HG03108 (cell line): ENCODE measurements around the gene SPAG9.

Source experiments
- ATAC-seq: cut with Tn5 transposase; IDR thresholded peaks from one replicate; pipeline ENCODE4 v1.9.1; 2021; ENCODE audit warnings: moderate library complexity; ENCODE audit not compliant: unreplicated experiment

SPAG9 gene

GRCh38 chr17:51044976-51045375, 75.7 kb downstream of the SPAG9 start:
- no peak for ATAC-seq

DNA sequence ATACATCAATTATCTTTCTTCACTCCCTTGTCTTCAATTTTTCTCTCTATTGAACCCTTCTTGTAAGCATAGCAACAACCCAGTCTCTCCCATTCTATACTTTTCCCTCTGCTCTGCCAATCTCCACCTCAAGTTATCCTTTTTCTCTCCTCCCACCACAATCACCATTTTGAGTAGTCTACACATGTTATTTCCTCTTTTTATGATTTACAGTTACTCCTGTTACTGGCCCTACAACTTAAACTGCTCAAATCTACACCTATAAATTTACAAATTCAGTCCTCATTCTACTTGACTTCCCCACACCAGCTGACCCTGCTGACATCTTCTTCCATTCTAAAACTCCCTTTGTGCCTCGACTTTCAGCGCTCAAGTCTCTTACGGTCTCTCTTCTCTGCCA, 84.6 kb downstream of the SPAG9 start:
- no peak for ATAC-seq

- ATAC-seq, result no peak
Observed at GRCh38 chr17:51035431-51035830, 85.2 kb downstream of the SPAG9 start.

GRCh38 chr17:51034800-51035199, 85.9 kb downstream of the SPAG9 start:
- ATAC-seq, result no peak

DNA sequence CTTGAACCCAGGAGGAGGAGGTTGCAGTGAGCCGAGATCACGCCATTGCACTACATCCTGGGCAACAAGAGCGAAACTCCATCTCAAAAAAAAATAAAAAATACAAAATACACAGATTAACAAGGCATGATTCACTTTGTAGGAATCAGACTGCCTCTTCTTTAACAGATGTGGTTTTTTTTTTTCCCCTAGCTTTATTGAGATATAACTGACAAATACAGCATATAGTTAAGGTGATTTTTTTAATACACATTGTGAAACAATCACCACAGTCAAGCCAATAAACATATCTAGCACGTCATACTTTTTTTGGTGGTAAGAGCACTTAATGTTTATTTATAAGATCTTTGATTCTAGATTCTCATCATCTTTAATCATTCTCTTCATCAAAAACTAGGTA, 87.8 kb downstream of the SPAG9 start:
- no peak for ATAC-seq

- ATAC-seq, result no peak
Observed at GRCh38 chr17:51029568-51030463, 90.9 kb downstream of the SPAG9 start.

DNA sequence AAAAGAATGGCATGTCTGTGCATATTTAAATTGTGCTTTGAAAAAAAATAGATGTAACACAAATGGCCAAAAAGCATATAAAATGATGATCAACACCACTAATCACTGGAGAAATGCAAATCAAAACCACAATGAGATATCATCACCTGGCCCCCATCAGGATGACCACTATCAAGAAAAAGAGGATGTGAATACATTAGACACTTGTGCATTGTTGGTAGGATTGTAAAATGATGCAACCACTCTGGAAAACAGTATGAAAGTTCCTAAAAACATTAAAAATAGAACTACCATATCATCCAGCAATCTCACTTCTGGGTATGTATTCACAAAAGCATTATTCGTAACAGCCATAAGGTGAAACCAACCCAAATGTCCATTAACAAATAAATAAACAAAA, 91.5 kb downstream of the SPAG9 start:
- no peak for ATAC-seq

DNA sequence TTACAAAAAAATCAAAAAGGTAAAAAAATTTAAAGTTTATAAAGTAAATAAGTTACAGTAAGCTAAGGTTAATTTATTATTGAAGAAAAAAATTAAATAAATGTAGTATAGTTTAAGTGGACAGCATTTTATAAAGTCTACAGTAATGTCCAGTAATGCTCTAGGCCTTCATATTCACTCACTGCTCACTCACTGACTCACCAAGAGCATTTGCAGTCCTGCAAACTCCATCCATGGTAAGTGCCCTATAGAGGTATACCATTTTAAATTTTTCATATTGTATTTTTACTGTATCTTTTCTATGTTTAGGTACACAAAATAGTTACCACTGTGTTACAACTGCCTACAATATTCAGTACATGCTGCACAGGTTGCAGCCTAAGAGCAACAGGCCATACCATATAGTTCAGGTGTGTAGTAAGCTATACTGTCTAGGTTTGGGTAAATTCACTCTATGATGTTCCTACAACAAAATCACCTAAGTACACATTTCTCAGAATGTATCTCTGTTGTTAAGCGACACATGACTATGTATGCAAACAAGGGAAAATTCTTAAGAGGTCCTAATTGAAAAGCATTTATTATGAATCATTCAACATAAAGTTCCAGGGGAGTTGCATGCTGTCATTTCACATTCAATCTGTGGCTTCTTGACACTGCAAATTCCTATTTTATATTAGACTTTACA, 92.3 kb downstream of the SPAG9 start:
- no peak for ATAC-seq

DNA sequence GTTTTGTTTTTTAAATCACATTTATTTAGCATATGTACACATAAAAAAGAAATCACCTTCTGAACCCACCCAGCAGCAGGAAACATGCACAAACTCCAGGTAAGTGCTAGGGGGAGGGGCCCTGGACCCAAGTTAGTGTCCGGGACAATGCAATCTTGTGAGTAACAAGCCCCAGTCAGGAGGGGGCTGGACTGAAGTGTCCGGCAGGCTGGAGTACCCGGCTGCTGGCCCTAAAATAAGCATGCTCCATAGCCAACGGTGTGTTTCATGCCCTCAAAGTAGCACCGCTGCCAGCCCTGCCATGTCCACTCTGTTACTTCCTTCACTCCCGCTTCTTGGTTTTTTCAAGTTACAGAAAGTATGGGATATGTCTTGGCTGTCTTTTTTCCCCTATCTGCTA, 102.1 kb downstream of the SPAG9 start:
- ATAC-seq, result no peak

GRCh38 chr17:51017270-51017669, 103.4 kb downstream of the SPAG9 start:
- ATAC-seq, result no peak

DNA sequence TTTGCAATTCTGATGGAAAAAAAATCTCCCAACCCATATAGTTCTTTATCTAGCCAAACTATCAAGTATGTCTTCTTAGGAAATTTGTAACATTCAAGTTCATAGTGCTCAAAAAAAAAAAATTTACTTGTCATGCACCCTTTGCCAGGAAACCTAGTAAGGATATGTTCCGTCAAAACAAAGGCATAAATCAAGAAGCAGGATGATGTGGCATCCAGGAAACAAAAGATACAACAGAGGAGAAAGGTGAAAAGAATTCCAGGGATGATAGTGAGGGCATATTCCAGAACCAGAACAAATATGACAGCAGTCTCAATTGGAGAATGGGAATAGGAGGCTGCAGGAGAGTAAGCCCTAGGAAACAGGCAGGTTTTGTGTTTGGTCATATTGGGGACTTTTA, 104.6 kb downstream of the SPAG9 start:
- no peak for ATAC-seq

- ATAC-seq, result no peak
Observed at GRCh38 chr17:51015145-51015558, 105.5 kb downstream of the SPAG9 start.

- ATAC-seq, result no peak
Observed at GRCh38 chr17:51014129-51014528, 106.5 kb downstream of the SPAG9 start.

- no peak for ATAC-seq
Observed at GRCh38 chr17:51013322-51013721, 107.3 kb downstream of the SPAG9 start.

DNA sequence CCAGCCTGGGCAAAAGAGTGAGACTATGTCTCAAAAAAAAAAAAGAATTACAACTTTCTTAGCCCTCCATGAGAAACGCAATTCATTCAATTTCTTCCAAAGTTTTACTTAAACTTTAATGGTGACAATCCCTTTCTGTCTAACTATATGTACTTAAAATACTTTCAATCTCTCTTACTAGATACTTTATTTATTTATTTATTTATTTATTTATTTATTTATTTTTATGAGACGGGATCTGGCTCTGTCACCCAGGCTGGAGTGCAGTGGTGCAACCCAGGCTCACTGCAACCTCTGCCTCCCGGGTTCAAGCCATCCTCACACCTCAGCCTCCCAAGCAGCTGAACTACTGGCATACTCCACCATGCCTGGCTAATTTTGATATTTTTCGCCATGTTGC, 108.1 kb downstream of the SPAG9 start:
- ATAC-seq, result no peak

GRCh38 chr17:51010173-51010675, 110.4 kb downstream of the SPAG9 start:
- no peak for ATAC-seq

- ATAC-seq, result no peak
Observed at GRCh38 chr17:51006601-51007000, 114.1 kb downstream of the SPAG9 start.

DNA sequence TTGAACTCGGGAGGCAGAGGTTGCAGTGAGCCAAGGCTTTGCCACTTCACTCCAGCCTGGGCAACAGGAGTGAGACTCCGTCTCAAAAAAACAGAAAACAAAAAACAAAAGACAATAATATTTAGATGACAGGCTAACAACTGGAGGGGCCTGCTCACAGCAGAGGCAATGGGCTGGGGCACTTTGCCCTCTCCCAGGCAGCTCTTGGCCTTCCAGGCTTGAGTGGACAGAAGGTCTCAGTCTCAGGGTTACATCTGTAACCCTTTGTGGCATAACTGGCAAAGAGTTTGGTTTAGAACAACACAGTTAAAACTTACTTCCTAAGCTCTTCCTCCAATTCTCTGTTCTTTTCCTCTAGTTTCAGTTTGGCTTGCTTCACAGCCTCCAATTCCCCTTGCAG, 114.9 kb downstream of the SPAG9 start:
- no peak for ATAC-seq

DNA sequence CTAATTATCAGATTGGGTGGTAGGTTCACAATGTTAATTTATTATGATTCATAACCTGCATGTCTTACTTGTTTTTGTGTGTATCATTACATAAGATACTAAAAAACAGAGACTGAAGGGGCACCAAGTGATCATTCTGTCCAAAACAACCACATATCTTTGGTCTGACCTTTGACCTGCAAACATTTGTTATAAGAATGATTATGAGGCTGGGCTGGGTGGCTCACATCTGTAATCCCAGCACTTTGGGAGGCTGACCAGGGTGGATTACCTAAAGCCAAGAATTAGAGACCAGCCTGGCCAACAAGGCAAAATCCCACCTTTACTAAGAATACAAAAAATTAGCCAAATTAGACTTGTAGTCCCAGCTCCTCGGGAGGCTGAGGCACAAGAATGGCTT, 116.4 kb downstream of the SPAG9 start:
- ATAC-seq, result no peak

DNA sequence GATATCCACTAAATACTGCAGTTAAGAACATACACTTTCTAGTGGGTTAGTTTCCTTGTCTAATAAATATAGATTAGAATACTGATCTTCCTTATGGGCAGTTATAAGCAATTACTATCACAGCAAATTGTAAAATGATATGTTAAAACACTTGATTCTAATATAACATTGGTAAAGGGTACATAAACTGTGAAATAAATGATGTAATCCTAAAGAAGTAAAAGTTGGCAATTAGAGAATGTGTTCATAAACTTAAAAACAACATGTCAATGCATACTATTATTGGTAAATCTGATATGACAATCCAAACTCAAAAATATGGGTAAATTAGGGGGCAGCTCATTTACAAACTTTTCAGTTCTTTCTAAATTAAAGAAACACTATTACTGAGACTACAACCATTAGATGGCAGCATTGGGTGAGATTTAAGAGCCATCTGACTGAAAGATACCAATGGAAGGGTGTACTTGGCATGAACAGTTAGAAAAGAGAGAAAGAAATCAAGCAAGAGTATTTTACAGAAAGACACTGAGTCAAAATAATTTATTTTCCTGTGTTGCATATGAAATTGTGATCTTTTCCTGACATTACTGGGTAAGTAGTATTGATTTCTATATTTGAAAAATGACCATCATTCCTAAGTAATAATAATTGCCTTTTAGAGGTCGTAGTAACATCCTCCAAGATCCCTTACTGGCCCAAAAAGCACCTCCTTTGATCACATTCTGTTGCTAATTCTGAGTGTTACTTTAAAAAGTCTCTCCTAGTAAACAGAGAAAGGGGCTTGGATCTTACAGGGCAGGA, 119.6 kb downstream of the SPAG9 start:
- ATAC-seq, result no peak

DNA sequence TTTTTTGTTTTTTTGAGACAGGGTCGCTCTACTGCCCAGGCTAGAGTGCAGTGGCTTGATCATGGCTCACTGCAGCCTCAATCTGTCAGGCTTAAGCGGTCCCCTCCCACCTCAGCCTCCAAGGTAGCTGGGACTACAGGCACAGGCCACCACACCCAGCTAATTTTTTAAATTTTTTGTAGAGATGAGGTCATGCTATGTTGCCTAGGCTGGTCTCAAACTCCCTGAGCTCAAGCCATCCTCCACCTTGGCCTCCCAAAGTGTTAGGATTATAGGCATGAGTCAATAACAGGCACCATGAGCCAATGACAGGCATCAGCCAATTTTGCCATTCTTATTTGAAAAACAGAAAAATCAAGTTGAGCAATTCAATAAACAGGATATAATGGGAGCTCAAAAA, 125.0 kb downstream of the SPAG9 start:
- ATAC-seq, result no peak
